Mammary epithelial cell (primary cell): ENCODE data around the gene DSCAML1.

ENCODE experiments used
- EZH2 ChIP-seq: IDR thresholded peaks from 2 replicates; pipeline ENCODE4 v1.6.1; 2012; ENCODE audit warnings: low read length, inconsistent platforms, borderline replicate concordance
- TF ChIP-seq, protein P1 (sequence below), 2 donors: IDR thresholded peaks in 1 of 2; conservative IDR thresholded peaks in 1 of 2; 2 replicates each; pipeline ENCODE4 v1.5.1; 2011 to 2012; ENCODE audit warnings: inconsistent platforms in 2 of 2, low read length in 2 of 2, mild to moderate bottlenecking in 2 of 2, control low read depth in 1 of 2, low read depth in 1 of 2; ENCODE audit not compliant: insufficient read depth in 1 of 2; ENCODE audit errors: extremely low read depth in 1 of 2

DNA sequence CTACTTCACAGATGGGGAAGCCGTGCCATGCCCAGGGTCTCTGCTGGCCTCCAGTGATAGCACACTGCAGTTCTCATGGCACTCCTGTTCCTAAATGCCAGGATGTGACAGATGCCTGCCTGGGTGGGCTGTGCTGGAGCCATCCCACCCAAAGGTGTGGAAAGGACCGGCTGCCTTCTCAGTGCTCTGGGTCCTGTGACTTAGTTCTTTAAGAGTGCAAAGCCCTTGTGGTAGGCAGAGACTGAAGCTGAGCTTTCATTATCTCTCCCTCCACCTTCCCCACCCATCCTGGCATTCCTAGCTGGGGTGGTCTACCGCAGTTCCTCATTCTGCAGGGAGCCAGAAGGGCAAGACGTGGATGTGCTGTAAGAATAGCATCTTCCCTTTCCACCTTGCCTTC, 319.3 kb downstream of the DSCAML1 start:
- TF ChIP-seq, protein P1, sequence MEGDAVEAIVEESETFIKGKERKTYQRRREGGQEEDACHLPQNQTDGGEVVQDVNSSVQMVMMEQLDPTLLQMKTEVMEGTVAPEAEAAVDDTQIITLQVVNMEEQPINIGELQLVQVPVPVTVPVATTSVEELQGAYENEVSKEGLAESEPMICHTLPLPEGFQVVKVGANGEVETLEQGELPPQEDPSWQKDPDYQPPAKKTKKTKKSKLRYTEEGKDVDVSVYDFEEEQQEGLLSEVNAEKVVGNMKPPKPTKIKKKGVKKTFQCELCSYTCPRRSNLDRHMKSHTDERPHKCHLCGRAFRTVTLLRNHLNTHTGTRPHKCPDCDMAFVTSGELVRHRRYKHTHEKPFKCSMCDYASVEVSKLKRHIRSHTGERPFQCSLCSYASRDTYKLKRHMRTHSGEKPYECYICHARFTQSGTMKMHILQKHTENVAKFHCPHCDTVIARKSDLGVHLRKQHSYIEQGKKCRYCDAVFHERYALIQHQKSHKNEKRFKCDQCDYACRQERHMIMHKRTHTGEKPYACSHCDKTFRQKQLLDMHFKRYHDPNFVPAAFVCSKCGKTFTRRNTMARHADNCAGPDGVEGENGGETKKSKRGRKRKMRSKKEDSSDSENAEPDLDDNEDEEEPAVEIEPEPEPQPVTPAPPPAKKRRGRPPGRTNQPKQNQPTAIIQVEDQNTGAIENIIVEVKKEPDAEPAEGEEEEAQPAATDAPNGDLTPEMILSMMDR (conservative IDR thresholded peaks at IDR 0.05 in 1 of 2, IDR thresholded peaks at IDR 0.05 in 1 of 2; ENCODE audit: extremely low read depth in 1 of 2, insufficient read depth in 1 of 2, low read depth in 1 of 2, low read length in 2 of 2) = no peak
- TF ChIP-seq EZH2 = no peak
